Neural cell (in vitro differentiated cells): ENCODE results near the gene AQP3.
"Not testable (repeated sequence)": the region's sequence is repeated elsewhere in the genome, so short reads cannot be mapped to it uniquely, and the experiment has no call there.

Experiments
- EZH2 ChIP-seq: fragments of 200-600, 300-800 bp; shearing (Covaris generic), sonication (generic); IDR thresholded peaks from 2 replicates; pipeline ENCODE4 v1.6.1; 2014; ENCODE audit warnings: antibody characterized with exemption, low read length, borderline replicate concordance, mild to moderate bottlenecking; ENCODE audit not compliant: insufficient read depth, poor library complexity, severe bottlenecking
- POLR2AphosphoS5 ChIP-seq: IDR thresholded peaks from 2 replicates; pipeline ENCODE4 v1.6.1; 2012
- TF ChIP-seq, protein P1 (sequence below): fragments of 450-650 bp; IDR thresholded peaks from 2 replicates; pipeline ENCODE4 v1.5.1; 2014; ENCODE audit warnings: antibody characterized with exemption, mild to moderate bottlenecking, moderate library complexity; ENCODE audit not compliant: poor library complexity, severe bottlenecking

DNA sequence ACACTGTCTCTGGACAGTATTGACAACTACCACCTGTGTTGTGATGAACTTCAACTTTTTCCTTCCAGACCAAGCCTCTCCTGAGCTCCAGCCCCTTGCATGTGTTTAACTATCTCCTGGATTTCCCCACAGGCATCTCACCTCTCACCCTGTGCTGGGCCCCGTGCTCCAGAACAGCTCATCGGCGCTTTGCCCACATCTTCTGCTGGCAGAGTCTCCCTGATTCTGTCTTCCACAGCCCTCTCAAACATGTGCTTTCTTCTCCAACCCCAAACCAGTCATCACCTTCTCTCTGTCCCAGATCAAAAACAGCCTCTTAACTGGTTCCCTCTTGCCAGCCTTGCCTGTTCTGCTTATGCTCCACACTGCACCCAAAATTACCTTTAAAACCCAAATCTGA is 53.4 kb downstream of the AQP3 start:
- TF ChIP-seq, protein P1, sequence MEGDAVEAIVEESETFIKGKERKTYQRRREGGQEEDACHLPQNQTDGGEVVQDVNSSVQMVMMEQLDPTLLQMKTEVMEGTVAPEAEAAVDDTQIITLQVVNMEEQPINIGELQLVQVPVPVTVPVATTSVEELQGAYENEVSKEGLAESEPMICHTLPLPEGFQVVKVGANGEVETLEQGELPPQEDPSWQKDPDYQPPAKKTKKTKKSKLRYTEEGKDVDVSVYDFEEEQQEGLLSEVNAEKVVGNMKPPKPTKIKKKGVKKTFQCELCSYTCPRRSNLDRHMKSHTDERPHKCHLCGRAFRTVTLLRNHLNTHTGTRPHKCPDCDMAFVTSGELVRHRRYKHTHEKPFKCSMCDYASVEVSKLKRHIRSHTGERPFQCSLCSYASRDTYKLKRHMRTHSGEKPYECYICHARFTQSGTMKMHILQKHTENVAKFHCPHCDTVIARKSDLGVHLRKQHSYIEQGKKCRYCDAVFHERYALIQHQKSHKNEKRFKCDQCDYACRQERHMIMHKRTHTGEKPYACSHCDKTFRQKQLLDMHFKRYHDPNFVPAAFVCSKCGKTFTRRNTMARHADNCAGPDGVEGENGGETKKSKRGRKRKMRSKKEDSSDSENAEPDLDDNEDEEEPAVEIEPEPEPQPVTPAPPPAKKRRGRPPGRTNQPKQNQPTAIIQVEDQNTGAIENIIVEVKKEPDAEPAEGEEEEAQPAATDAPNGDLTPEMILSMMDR, result not testable (repeated sequence)
- not testable (repeated sequence) for TF ChIP-seq EZH2, POLR2AphosphoS5
